HEK293T (cell line): ENCODE results near the gene TIMM22.
"Not testable (repeated sequence)": the region's sequence is repeated elsewhere in the genome, so short reads cannot be mapped to it uniquely, and the experiment has no call there.

Experiments used
- CTCF ChIA-PET: fragments of 350-600 bp; formaldehyde crosslinking; extraction: SDS; loops from one replicate; lab custom pipeline; 2021; ENCODE audit warnings: antibody characterized with exemption, inconsistent platforms; lab: Yijun Ruan, JAX
- POLR2A ChIA-PET: fragments of 350-600 bp; formaldehyde crosslinking; extraction: SDS; loops from one replicate; lab custom pipeline; 2020; ENCODE audit warnings: antibody characterized with exemption, inconsistent platforms; lab: Yijun Ruan, JAX
- DNase-seq: peaks from one replicate; pipeline ENCODE4 v3.0.0; 2012; ENCODE audit warnings: mixed read lengths; ENCODE audit errors: extremely low spot score
- ARNT ChIP-seq: fragments of 450-650 bp; IDR thresholded peaks from 2 replicates; pipeline ENCODE4 v1.6.1; 2017; ENCODE audit warnings: mild to moderate bottlenecking
- BHLHE40 ChIP-seq: fragments of 450-650 bp; IDR thresholded peaks from 2 replicates; pipeline ENCODE4 v1.6.1; 2016; ENCODE audit warnings: mild to moderate bottlenecking, moderate library complexity, borderline replicate concordance
- CTBP1 ChIP-seq: fragments of 450-650 bp; IDR thresholded peaks from 2 replicates; pipeline ENCODE4 v1.6.1; 2016; ENCODE audit warnings: borderline replicate concordance
- ELF4 ChIP-seq: fragments of 450-650 bp; IDR thresholded peaks from 2 replicates; pipeline ENCODE4 v1.6.1; 2017; ENCODE audit warnings: antibody characterized with exemption
- FOXA1 ChIP-seq: fragments of 450-650 bp; IDR thresholded peaks from 2 replicates; pipeline ENCODE4 v1.6.1; 2016; ENCODE audit warnings: mild to moderate bottlenecking
- FOXK2 ChIP-seq: fragments of 450-650 bp; IDR thresholded peaks from 2 replicates; pipeline ENCODE4 v1.6.1; 2016; ENCODE audit warnings: mild to moderate bottlenecking
- FOXM1 ChIP-seq: fragments of 450-650 bp; IDR thresholded peaks from 2 replicates; pipeline ENCODE4 v1.6.1; 2017; ENCODE audit warnings: mild to moderate bottlenecking, borderline replicate concordance
- HDGF ChIP-seq: fragments of 450-650 bp; IDR thresholded peaks from 2 replicates; pipeline ENCODE4 v1.6.1; 2017; ENCODE audit warnings: antibody characterized with exemption, borderline replicate concordance
- L3MBTL2 ChIP-seq: fragments of 450-650 bp; conservative IDR thresholded peaks from 2 replicates; pipeline ENCODE4 v1.6.1; 2016; ENCODE audit warnings: mild to moderate bottlenecking
- LEF1 ChIP-seq: fragments of 450-650 bp; IDR thresholded peaks from 2 replicates; pipeline ENCODE4 v1.6.1; 2017; ENCODE audit warnings: mild to moderate bottlenecking, borderline replicate concordance
- NFRKB ChIP-seq: fragments of 450-650 bp; IDR thresholded peaks from 2 replicates; pipeline ENCODE4 v1.6.1; 2016; ENCODE audit warnings: mild to moderate bottlenecking, moderate library complexity
- SP1 ChIP-seq: fragments of 450-650 bp; IDR thresholded peaks from 2 replicates; pipeline ENCODE4 v1.6.1; 2017
- SUZ12 ChIP-seq: fragments of 450-650 bp; IDR thresholded peaks from 2 replicates; pipeline ENCODE4 v1.6.1; 2016; ENCODE audit warnings: mild to moderate bottlenecking
- TARDBP ChIP-seq: fragments of 450-650 bp; IDR thresholded peaks from 2 replicates; pipeline ENCODE4 v1.6.1; 2016
- ZNF384 ChIP-seq: fragments of 450-650 bp; IDR thresholded peaks from 2 replicates; pipeline ENCODE4 v1.6.1; 2016
- TF ChIP-seq, protein P1 (sequence below): fragments of 450-650 bp; IDR thresholded peaks from 2 replicates; pipeline ENCODE4 v1.6.1; 2016

TIMM22 gene

DNA sequence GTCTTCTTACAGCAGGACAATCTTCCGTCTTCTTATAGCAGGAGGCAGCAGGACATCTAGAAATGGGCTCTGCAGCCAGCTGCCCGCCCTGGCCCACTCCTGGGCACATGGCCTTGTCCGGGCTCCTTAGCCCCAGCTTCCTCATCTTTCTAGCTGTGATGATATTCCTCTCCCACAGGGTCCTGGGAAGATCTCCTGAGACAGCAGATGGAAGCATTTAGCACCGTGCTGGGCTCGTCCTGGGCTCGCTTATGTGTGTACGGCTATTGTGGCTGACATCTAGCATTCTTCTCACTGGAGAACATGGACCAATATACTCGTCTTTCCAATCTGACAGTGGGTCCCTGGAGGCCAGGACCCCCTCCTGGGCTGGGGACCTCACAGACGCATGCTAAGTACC, 48.5 kb downstream of the TIMM22 start:
- DNase-seq, result no peak
- ChIA-PET CTCF (no interaction called here), POLR2A (no interaction called here)
- TF ChIP-seq ZNF384 (no peak), NFRKB (no peak), L3MBTL2 (no peak), ELF4 (no peak), FOXK2 (no peak), LEF1 (no peak), TARDBP (no peak), CTBP1 (no peak), FOXA1 (no peak), FOXM1 (no peak), SP1 (no peak), ARNT (no peak), SUZ12 (no peak), BHLHE40 (no peak), HDGF (no peak)
- TF ChIP-seq, protein P1, sequence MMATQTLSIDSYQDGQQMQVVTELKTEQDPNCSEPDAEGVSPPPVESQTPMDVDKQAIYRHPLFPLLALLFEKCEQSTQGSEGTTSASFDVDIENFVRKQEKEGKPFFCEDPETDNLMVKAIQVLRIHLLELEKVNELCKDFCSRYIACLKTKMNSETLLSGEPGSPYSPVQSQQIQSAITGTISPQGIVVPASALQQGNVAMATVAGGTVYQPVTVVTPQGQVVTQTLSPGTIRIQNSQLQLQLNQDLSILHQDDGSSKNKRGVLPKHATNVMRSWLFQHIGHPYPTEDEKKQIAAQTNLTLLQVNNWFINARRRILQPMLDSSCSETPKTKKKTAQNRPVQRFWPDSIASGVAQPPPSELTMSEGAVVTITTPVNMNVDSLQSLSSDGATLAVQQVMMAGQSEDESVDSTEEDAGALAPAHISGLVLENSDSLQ, result no peak

DNA sequence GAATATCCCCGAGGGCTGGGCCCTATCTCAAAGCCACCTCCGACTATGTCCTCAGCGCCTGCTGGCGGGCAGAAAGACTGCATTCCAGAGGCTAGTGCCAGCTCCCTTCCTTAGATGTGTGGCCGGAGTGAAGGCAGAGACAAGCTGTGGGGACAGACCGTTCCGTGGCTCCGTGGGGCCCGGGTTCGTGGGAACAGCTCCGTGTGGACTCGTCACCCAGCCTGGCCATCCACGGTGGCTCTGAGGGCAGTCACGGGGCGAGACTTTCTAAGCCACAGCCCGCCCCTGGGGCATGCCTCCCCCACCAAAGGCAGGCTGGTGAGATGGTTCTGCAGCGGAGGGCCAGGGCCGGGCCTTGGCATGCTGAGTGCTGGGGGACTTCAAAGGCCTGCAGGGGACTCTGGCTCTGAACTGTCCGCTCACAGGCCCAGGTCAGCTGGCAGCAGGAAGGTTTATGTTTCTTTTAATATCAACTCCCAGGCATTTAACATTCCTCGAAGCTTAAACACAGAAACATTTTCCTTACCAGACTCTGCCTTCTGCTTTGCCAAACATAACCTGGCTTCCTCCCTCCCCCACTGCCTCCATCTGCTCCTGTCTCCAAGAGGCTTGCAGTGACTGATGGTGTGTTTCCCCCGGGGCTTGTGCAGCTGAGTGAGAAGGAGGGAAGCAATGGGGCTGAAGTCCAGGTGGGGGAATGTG, 50.4 kb downstream of the TIMM22 start:
- TF ChIP-seq FOXK2, result no peak
- no peak for TF ChIP-seq ZNF384
- TF ChIP-seq SUZ12, result no peak
- no peak for TF ChIP-seq SP1
- no peak for TF ChIP-seq ELF4
- TF ChIP-seq, protein P1, result no peak
- TF ChIP-seq LEF1, result no peak
- TF ChIP-seq NFRKB, result no peak
- TF ChIP-seq FOXM1, result no peak
- no peak for TF ChIP-seq L3MBTL2
- no peak for TF ChIP-seq ARNT
- TF ChIP-seq BHLHE40, result no peak
- TF ChIP-seq CTBP1, result no peak
- TF ChIP-seq HDGF, result no peak
- ChIA-PET POLR2A (no interaction called here), CTCF (interaction anchor here (0.6 to 1.8 kb wide), 2 partner anchors 9 to 77 kb away, joined by 3 to 6 read pairs; no protein-coding TSS in a partner anchor)
- DNase-seq, result no peak

DNA sequence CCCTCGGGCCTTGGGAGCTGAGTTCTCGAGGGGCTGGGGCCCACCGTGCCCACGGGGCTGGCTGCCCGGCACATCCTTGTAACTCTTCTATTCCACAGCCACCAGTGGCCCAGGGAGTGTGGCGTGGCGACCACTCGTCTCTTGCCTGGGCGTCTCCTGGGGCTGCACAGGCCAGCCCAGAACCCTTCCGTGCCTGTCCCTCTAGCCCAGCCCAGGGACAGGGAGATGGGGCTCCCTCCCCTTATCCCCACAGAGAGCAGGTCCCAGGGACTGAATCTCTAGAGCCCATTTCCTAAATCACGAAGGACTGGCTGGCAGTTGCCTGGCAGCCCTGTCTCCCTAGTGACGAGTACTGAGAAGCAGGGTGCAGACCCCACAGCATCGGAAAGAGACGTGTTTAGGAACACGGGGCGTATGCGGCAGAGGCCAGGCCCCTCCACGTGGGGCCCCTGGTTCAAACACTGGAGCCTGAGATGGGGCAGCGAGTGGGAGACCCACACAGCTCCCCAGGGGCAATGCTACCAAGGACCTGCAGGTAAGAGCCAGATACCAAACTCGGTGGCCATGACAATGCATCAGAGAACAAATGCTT, 51.0 kb downstream of the TIMM22 start:
- ChIA-PET CTCF (interaction anchor here (0.6 to 1.8 kb wide), 3 partner anchors 8 to 77 kb away, joined by 3 to 6 read pairs (median 4); no protein-coding TSS in a partner anchor), POLR2A (no interaction called here)
- TF ChIP-seq FOXK2, result no peak
- TF ChIP-seq HDGF, result no peak
- no peak for TF ChIP-seq CTBP1
- TF ChIP-seq ELF4, result no peak
- no peak for TF ChIP-seq BHLHE40
- TF ChIP-seq, protein P1, result no peak
- TF ChIP-seq ZNF384, result no peak
- no peak for TF ChIP-seq ARNT
- no peak for TF ChIP-seq LEF1
- no peak for TF ChIP-seq FOXM1
- TF ChIP-seq NFRKB, result no peak
- TF ChIP-seq FOXA1, result no peak
- no peak for TF ChIP-seq TARDBP
- TF ChIP-seq SP1, result no peak
- TF ChIP-seq SUZ12, result no peak
- TF ChIP-seq L3MBTL2, result no peak
- no peak for DNase-seq

DNA sequence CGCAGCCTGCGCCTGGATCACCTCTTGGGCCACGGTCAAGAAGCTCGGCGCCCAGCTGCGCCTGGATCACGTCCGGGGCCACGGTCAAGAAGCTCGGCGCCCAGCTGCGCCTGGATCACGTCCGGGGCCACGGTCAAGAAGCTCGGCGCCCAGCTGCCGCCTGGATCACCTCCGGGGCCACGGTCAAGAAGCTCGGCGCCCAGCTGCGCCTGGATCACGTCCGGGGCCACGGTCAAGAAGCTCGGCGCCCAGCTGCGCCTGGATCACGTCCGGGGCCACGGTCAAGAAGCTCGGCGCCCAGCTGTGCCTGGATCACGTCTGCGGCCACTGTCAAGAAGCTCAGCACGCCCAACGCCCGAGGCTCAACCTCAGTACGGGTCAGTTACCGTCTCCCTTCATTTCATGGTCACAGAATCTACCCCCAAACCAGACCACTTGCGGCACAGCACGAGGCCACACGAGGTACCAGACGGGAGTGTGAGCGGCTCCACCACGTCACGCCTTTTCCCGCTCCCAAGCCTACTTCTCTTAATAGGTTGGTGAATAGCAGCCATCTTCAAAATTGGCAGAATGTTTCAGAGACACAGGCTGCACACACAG, 51.7 kb downstream of the TIMM22 start:
- CTCF ChIA-PET, result interaction anchor here (1.1 to 1.8 kb wide), 2 partner anchors 8 to 9 kb away, joined by 4 to 6 read pairs; no protein-coding TSS in a partner anchor
- DNase-seq, POLR2A ChIA-PET: not testable (repeated sequence)

DNA sequence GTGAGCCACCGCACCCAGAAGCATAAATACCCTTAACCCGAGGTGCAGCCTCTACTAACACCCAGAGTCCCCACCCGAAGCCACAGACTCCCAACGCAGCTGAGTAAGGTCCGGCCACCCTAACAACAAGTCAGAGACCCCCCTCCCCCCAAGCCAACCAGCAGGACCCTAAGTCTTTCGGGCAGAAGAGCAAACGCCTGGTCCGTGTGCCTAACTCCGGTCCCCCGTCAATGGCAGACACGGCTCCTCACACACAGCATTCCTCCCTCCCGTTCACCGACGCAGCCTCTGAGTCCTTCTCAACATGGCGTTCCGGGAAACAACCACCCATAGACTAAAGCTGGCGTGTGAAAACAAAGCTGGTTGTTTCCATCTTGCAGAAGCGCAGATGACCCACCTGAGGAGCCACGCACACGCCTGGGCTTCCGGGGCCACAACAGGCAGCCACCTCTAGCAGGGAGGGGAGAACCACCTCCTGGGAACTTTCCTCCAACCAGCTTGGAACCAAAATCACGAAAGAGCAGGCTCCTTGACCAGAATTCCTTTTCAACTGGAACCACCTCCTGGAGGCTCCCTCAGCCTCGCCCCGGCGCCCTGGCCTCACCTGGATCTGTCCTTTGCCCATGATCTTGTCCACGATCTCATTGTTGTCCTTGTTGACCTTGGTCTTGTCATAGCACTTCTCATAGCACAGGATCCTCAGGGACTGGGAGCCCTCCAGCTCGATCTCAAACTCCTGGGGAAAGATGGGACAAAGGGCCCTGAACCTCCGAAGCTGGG, 52.7 kb downstream of the TIMM22 start:
- POLR2A ChIA-PET, result interaction anchor here (0.6 kb wide), 1 partner anchor 1737 kb away, joined by 3 read pairs; no protein-coding TSS in a partner anchor
- DNase-seq, result no peak
- CTCF ChIA-PET, result interaction anchor here (1.0 kb wide), 1 partner anchor 9 kb away, joined by 4 read pairs; no protein-coding TSS in a partner anchor

More for the DNA sequence above, 52.7 kb downstream of the TIMM22 start:
- TF ChIP-seq FOXA1 (no peak), LEF1 (no peak), SUZ12 (no peak), ELF4 (no peak), L3MBTL2 (no peak), NFRKB (no peak), SP1 (no peak), ZNF384 (no peak), ARNT (no peak), TARDBP (no peak)
- TF ChIP-seq, protein P1, result no peak
